GM12878 (cell line): ENCODE results near the gene LTC4S. TPM values are rescaled to one million over a fixed set of nuclear protein-coding genes. Genes with fewer than 3 reads are reported as not detected.

Experiments used
- BCL3 ChIP-seq: IDR thresholded peaks from 2 replicates; pipeline ENCODE4 v1.6.1; 2011; ENCODE audit warnings: borderline replicate concordance, low read depth, mild to moderate bottlenecking, moderate library complexity, low read length; ENCODE audit not compliant: insufficient read depth, poor library complexity, severe bottlenecking
- CBX5 ChIP-seq: sonication (generic); IDR thresholded peaks from 2 replicates; pipeline ENCODE4 v1.6.1; 2016; ENCODE audit warnings: low read depth, moderate library complexity, mild to moderate bottlenecking, inconsistent platforms
- CEBPB ChIP-seq, 2 experiments: fragments of 150-350 bp in 1 of 2; IDR thresholded peaks; 2 replicates each; pipeline ENCODE4 v1.6.1; 2012 to 2014; ENCODE audit warnings: low read depth in 2 of 2, low read length in 2 of 2, borderline replicate concordance in 1 of 2, inconsistent platforms in 1 of 2
- EGR1 ChIP-seq, 2 experiments: IDR thresholded peaks; 1 replicate in 1 of 2; 2 replicates in 1 of 2; pipeline ENCODE4 v1.6.1; 2011 to 2012; ENCODE audit warnings: low read depth in 2 of 2, low read length in 2 of 2, borderline replicate concordance in 1 of 2, mild to moderate bottlenecking in 1 of 2, moderate library complexity in 1 of 2
- EP300 ChIP-seq, 2 experiments: fragments of 150-350 bp in 1 of 2; IDR thresholded peaks; 2 replicates each; pipeline ENCODE4 v1.6.1; 2011 to 2012; ENCODE audit warnings: low read depth in 2 of 2, low read length in 2 of 2, borderline replicate concordance in 1 of 2, improper control_type of control experiment in 1 of 2, inconsistent platforms in 1 of 2; ENCODE audit not compliant: control insufficient read depth in 1 of 2
- GABPA ChIP-seq: IDR thresholded peaks from 2 replicates; pipeline ENCODE4 v1.6.1; 2014; ENCODE audit warnings: antibody characterized with exemption, low read depth, mild to moderate bottlenecking, inconsistent platforms
- HDAC2 ChIP-seq: fragments of 200-600 bp; sonication (generic); IDR thresholded peaks from 2 replicates; pipeline ENCODE4 v1.6.1; 2017
- HDGF ChIP-seq: fragments of 450-650 bp; IDR thresholded peaks from 2 replicates; pipeline ENCODE4 v1.6.1; 2016; ENCODE audit warnings: antibody characterized with exemption
- IKZF2 ChIP-seq, 2 experiments: fragments of 450-650 bp; IDR thresholded peaks; 2 replicates each; pipeline ENCODE4 v1.6.1; 2017; ENCODE audit warnings: mild to moderate bottlenecking in 2 of 2, moderate library complexity in 2 of 2
- KAT2A ChIP-seq: conservative IDR thresholded peaks from 2 replicates; pipeline ENCODE4 v1.6.1; 2011; ENCODE audit warnings: low read depth, low read length; ENCODE audit not compliant: control insufficient read depth
- NFYA ChIP-seq: IDR thresholded peaks from 2 replicates; pipeline ENCODE4 v1.6.1; 2011; ENCODE audit warnings: low read depth, mild to moderate bottlenecking, low read length, improper control_type of control experiment, borderline replicate concordance
- NFYB ChIP-seq: IDR thresholded peaks from 2 replicates; pipeline ENCODE4 v1.6.1; 2011; ENCODE audit warnings: low read depth, mild to moderate bottlenecking, low read length, improper control_type of control experiment, moderate library complexity; ENCODE audit not compliant: insufficient read depth
- NR2F1 ChIP-seq: fragments of 450-650 bp; conservative IDR thresholded peaks from 2 replicates; pipeline ENCODE4 v1.6.1; 2017; ENCODE audit warnings: mild to moderate bottlenecking
- PAX8 ChIP-seq: fragments of 450-650 bp; IDR thresholded peaks from 2 replicates; pipeline ENCODE4 v1.6.1; 2017; ENCODE audit warnings: mild to moderate bottlenecking, moderate library complexity
- POLR2A ChIP-seq: IDR thresholded peaks from 2 replicates; pipeline ENCODE4 v1.6.1; 2011; ENCODE audit warnings: low read depth, mild to moderate bottlenecking, low read length
- POLR2AphosphoS5 ChIP-seq: IDR thresholded peaks from 2 replicates; pipeline ENCODE4 v1.6.1; 2011; ENCODE audit warnings: mild to moderate bottlenecking, low read length, inconsistent platforms
- RUNX3 ChIP-seq: IDR thresholded peaks from 2 replicates; pipeline ENCODE4 v1.6.1; 2012; ENCODE audit warnings: low read length, inconsistent platforms
- SIN3A ChIP-seq: IDR thresholded peaks from 2 replicates; pipeline ENCODE4 v1.6.1; 2012; ENCODE audit warnings: low read depth, low read length, improper control_type of control experiment
- SIX5 ChIP-seq: IDR thresholded peaks from 2 replicates; pipeline ENCODE4 v1.6.1; 2011; ENCODE audit warnings: mild to moderate bottlenecking, low read depth, low read length, moderate library complexity; ENCODE audit not compliant: severe bottlenecking
- SMAD1 ChIP-seq: fragments of 450-650 bp; IDR thresholded peaks from 2 replicates; pipeline ENCODE4 v1.6.1; 2018; ENCODE audit warnings: mild to moderate bottlenecking, low read depth; ENCODE audit not compliant: partially characterized antibody
- SREBF2 ChIP-seq: IDR thresholded peaks from 2 replicates; pipeline ENCODE4 v1.6.1; 2012; ENCODE audit warnings: mild to moderate bottlenecking, low read length
- TARDBP ChIP-seq: IDR thresholded peaks from 2 replicates; pipeline ENCODE4 v1.6.1; 2016; ENCODE audit warnings: borderline replicate concordance
- USF1 ChIP-seq: IDR thresholded peaks from 2 replicates; pipeline ENCODE4 v1.6.1; 2011; ENCODE audit warnings: borderline replicate concordance, low read depth, mild to moderate bottlenecking, moderate library complexity, mixed read lengths, low read length; ENCODE audit not compliant: insufficient read depth; ENCODE audit errors: extremely low read length
- YBX1 ChIP-seq: fragments of 450-650 bp; IDR thresholded peaks from 2 replicates; pipeline ENCODE4 v1.6.1; 2016; ENCODE audit warnings: antibody characterized with exemption
- ZNF217 ChIP-seq: fragments of 450-650 bp; IDR thresholded peaks from 2 replicates; pipeline ENCODE4 v1.6.1; 2017; ENCODE audit warnings: antibody characterized with exemption, mild to moderate bottlenecking
- ZZZ3 ChIP-seq: IDR thresholded peaks from 2 replicates; pipeline ENCODE4 v1.6.1; 2011; ENCODE audit warnings: low read depth; ENCODE audit not compliant: control insufficient read depth, insufficient read length
- polyA plus RNA-seq, 11 experiments: library from polyadenylated mRNA; depleted of rRNA in 4 of 11; unstranded in 6 of 11; stranded (reverse) in 5 of 11; fragments of >200 nt; fragmentation: Nextera tagmentation in 4 of 11; fragmentation: Illumina TruSeq in 1 of 11; extraction: Ambion mirVana in 4 of 11; extraction: Trizol in 1 of 11; gene quantifications; 1 replicate in 1 of 11; 2 replicates in 10 of 11; pipeline versions ENCODE4 v1.2.1 to v1.2.3, GENCODE V29; 2011 to 2016; ENCODE audit warnings: inconsistent platforms in 2 of 11, missing spikeins in 2 of 11, low read depth in 1 of 11
- total RNA-seq, 4 experiments: library from RNA; depleted of rRNA in 3 of 4; stranded (reverse); fragments of >200 nt in 3 of 4; fragmentation: Illumina TruSeq in 1 of 4; extraction: Trizol in 1 of 4; gene quantifications; 2 replicates each; pipeline versions ENCODE4 v1.2.1 to v1.2.3, GENCODE V29; 2013 to 2021
- TF ChIP-seq, protein P1 (sequence below): fragments of 450-650 bp; IDR thresholded peaks from 2 replicates; pipeline ENCODE4 v1.6.1; 2017; ENCODE audit warnings: borderline replicate concordance
- TF ChIP-seq, protein P2 (sequence below): IDR thresholded peaks from 2 replicates; pipeline ENCODE4 v1.6.1; 2011; ENCODE audit warnings: low read depth, mild to moderate bottlenecking, low read length, moderate library complexity, borderline replicate concordance; ENCODE audit errors: extremely low read depth

LTC4S gene
- total and polyA plus RNA-seq, 10 of the 15 experiments (the other 5 are each of a cell fraction or from before 2014, with no cell fraction given) = 0.78 to 3.6 (median 1.8) TPM; not detected in 5

DNA sequence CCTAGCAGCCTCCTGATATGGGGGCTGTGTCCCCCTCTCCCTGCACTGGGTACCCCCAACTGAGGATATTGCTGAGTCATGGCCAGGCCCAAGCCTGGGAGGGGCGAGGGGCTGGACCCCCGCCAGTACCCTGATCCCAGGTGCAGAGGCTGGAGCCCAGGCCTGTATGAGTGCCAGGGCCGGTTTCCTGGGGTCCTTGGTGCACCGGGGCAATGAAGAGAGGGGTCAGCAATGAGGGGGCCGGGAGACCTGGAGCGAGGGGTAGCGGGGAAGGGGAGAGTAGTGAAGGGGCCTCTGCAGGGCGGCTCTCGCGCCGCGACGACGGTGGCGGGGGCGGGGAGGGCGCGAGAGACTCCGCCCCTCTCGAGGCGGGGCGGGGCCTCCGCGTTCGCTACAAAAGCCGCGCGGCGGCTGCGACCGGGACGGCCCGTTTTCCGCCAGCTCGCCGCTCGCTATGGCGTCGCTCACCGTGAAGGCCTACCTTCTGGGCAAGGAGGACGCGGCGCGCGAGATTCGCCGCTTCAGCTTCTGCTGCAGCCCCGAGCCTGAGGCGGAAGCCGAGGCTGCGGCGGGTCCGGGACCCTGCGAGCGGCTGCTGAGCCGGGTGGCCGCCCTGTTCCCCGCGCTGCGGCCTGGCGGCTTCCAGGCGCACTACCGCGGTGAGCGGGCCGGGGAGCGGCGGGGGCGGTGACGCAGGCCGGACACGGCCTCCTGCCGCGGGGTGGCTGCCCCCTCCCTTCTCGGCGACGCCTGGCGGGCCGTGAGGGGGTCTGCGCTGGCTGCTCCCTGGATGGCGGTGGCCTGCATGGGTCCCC lies 26.9 kb downstream of the LTC4S start, which contains the start of gene SQSTM1 (continued):
- TF ChIP-seq RUNX3 = peak; percentile 47; the same call in 1 of the 2 replicates
- TF ChIP-seq YBX1 = no peak
- TF ChIP-seq HDGF = peak; percentile 55; the same call in 1 of the 2 replicates
- TF ChIP-seq NFYA = no peak
- no peak for TF ChIP-seq CEBPB (IDR thresholded peaks at IDR 0.05; ENCODE audit: borderline replicate concordance in 1 of 2, low read depth in 2 of 2, low read length in 2 of 2)
- TF ChIP-seq HDAC2 = no peak
- TF ChIP-seq NR2F1 = peak; percentile 73
- no peak for TF ChIP-seq SREBF2
- TF ChIP-seq NFYB = no peak
- peak; percentile 59; the same call in 1 of the 2 replicates for TF ChIP-seq ZNF217
- TF ChIP-seq CBX5 = no peak
- no peak for TF ChIP-seq GABPA
- TF ChIP-seq PAX8 = no peak
- no peak for TF ChIP-seq KAT2A
- peak in 1 of 2 experiments; percentile 90; a peak in 2 of 3 replicates for TF ChIP-seq EGR1 (IDR thresholded peaks at IDR 0.05; ENCODE audit: borderline replicate concordance in 1 of 2, low read depth in 2 of 2, low read length in 2 of 2)
- peak; percentile 98 for TF ChIP-seq POLR2A
- peak; percentile 99 for TF ChIP-seq POLR2AphosphoS5
- no peak for TF ChIP-seq SIX5
- TF ChIP-seq BCL3 = peak; percentile 16
- TF ChIP-seq IKZF2 (IDR thresholded peaks at IDR 0.05) = no peak
- TF ChIP-seq TARDBP = no peak
- TF ChIP-seq USF1 = no peak
- TF ChIP-seq SIN3A = peak; percentile 83
- TF ChIP-seq, protein P1, sequence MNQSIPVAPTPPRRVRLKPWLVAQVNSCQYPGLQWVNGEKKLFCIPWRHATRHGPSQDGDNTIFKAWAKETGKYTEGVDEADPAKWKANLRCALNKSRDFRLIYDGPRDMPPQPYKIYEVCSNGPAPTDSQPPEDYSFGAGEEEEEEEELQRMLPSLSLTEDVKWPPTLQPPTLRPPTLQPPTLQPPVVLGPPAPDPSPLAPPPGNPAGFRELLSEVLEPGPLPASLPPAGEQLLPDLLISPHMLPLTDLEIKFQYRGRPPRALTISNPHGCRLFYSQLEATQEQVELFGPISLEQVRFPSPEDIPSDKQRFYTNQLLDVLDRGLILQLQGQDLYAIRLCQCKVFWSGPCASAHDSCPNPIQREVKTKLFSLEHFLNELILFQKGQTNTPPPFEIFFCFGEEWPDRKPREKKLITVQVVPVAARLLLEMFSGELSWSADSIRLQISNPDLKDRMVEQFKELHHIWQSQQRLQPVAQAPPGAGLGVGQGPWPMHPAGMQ = no peak
- TF ChIP-seq SMAD1 = no peak
- no peak for TF ChIP-seq EP300 (IDR thresholded peaks at IDR 0.05; ENCODE audit: borderline replicate concordance in 1 of 2, control insufficient read depth in 1 of 2, low read depth in 2 of 2, low read length in 2 of 2)
- no peak for TF ChIP-seq ZZZ3
- TF ChIP-seq, protein P2, sequence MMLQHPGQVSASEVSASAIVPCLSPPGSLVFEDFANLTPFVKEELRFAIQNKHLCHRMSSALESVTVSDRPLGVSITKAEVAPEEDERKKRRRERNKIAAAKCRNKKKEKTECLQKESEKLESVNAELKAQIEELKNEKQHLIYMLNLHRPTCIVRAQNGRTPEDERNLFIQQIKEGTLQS = no peak
